Measurements from ENCODE around the gene MAP7. TPM values are rescaled to one million over a fixed set of nuclear protein-coding genes. Genes with fewer than 3 reads are reported as not detected.

MAP7 gene
- total RNA-seq, 2 experiments from 2014 or later, result 0.45 to 0.49 TPM

- ATAC-seq (ENCODE audit: poor library complexity), result no peak
- TF ChIP-seq, protein P1, sequence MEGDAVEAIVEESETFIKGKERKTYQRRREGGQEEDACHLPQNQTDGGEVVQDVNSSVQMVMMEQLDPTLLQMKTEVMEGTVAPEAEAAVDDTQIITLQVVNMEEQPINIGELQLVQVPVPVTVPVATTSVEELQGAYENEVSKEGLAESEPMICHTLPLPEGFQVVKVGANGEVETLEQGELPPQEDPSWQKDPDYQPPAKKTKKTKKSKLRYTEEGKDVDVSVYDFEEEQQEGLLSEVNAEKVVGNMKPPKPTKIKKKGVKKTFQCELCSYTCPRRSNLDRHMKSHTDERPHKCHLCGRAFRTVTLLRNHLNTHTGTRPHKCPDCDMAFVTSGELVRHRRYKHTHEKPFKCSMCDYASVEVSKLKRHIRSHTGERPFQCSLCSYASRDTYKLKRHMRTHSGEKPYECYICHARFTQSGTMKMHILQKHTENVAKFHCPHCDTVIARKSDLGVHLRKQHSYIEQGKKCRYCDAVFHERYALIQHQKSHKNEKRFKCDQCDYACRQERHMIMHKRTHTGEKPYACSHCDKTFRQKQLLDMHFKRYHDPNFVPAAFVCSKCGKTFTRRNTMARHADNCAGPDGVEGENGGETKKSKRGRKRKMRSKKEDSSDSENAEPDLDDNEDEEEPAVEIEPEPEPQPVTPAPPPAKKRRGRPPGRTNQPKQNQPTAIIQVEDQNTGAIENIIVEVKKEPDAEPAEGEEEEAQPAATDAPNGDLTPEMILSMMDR (IDR thresholded peaks at IDR 0.05), result no peak
- CTCF ChIA-PET, result no interaction called here
- H3K27me3 Mint-ChIP-seq, result no peaks in the 10 kb centered on the region
- no peak overlapping the region for H3K27ac ChIP-seq (ENCODE audit: low read depth in 1 of 2, low read length in 2 of 2)
- intact Hi-C loops (cut with DNase I, micrococcal nuclease), result no loop called here
- POLR2A ChIA-PET, result no interaction called here
- DNase-seq, result no peak
- no peaks in the 10 kb centered on the region for H3K36me3 ChIP-seq (ENCODE audit: insufficient read depth, low read length)
- H3K27ac Mint-ChIP-seq, result no peak overlapping the region
- no peaks in the 10 kb centered on the region for H3K4me1 ChIP-seq (ENCODE audit: insufficient read depth, low read length)
- H3K36me3 Mint-ChIP-seq (ENCODE audit: low read depth), result no peaks in the 10 kb centered on the region
- H3K9me3 Mint-ChIP-seq, result no peaks in the 10 kb centered on the region
- H3K4me1 Mint-ChIP-seq (ENCODE audit: low read depth), result no peaks in the 10 kb centered on the region
- H3K9me3 ChIP-seq (ENCODE audit: control insufficient read depth in 1 of 2, insufficient read depth in 1 of 2, low read length in 2 of 2), result no peaks in the 10 kb centered on the region
- H3K4me3 Mint-ChIP-seq, result no peak overlapping the region
- no peak overlapping the region for H3K4me3 ChIP-seq (ENCODE audit: low read length)
- H3K27me3 ChIP-seq (ENCODE audit: control insufficient read depth in 1 of 2, insufficient read depth in 2 of 2, low read length in 2 of 2), result no peaks in the 10 kb centered on the region
Measured at GRCh38 chr6:136440203-136440602, 110.0 kb downstream of the MAP7 start.

- Histone ChIP-seq H3K27me3 (ENCODE audit: control insufficient read depth in 1 of 2, insufficient read depth in 2 of 2, low read length in 2 of 2) (no peaks in the 10 kb centered on the region), H3K36me3 (ENCODE audit: insufficient read depth, low read length) (no peaks in the 10 kb centered on the region), H3K9me3 (ENCODE audit: control insufficient read depth in 1 of 2, insufficient read depth in 1 of 2, low read length in 2 of 2) (no peaks in the 10 kb centered on the region), H3K4me1 (ENCODE audit: insufficient read depth, low read length) (no peaks in the 10 kb centered on the region), H3K4me3 (ENCODE audit: low read length) (no peak overlapping the region), H3K27ac (ENCODE audit: low read depth in 1 of 2, low read length in 2 of 2) (no peak overlapping the region)
- ATAC-seq (ENCODE audit: poor library complexity), result no peak
- Mint-ChIP-seq H3K9me3 (no peaks in the 10 kb centered on the region), H3K27me3 (no peaks in the 10 kb centered on the region), H3K36me3 (ENCODE audit: low read depth) (no peaks in the 10 kb centered on the region), H3K27ac (no peak overlapping the region), H3K4me3 (no peak overlapping the region), H3K4me1 (ENCODE audit: low read depth) (no peaks in the 10 kb centered on the region)
- CTCF ChIA-PET, result no interaction called here
- intact Hi-C loops (cut with DNase I, micrococcal nuclease), result no loop called here
- TF ChIP-seq, protein P1 (IDR thresholded peaks at IDR 0.05), result no peak
- POLR2A ChIA-PET, result no interaction called here
- DNase-seq, result no peak
Measured at GRCh38 chr6:136439514-136440190, 110.6 kb downstream of the MAP7 start.

DNA sequence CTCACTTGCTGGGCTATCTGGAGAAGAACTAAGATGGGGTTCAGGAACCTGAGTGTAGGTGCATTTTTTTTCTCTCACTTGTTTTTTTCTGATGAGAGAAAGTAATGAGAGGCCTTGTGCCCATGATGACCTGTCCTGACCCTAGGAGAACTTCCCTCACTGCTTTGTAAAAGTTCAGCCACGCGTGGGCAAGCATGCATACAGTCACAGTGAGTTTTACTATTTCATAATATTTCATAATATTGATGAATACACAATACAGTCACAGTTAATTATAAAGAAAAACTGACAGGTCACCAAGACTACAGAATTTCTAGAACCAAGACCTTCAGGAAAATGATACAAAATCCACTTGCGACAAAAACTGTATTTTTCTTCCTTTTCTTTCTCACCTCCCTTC, 111.8 kb downstream of the MAP7 start:
- H3K4me3 ChIP-seq (ENCODE audit: low read length), result no peak overlapping the region
- no peak for ATAC-seq (ENCODE audit: poor library complexity)
- no peaks in the 10 kb centered on the region for H3K36me3 ChIP-seq (ENCODE audit: insufficient read depth, low read length)
- no peaks in the 10 kb centered on the region for H3K36me3 Mint-ChIP-seq (ENCODE audit: low read depth)
- H3K27me3 Mint-ChIP-seq, result no peaks in the 10 kb centered on the region
- H3K27ac ChIP-seq (ENCODE audit: low read depth in 1 of 2, low read length in 2 of 2), result no peak overlapping the region
- TF ChIP-seq, protein P1 (IDR thresholded peaks at IDR 0.05), result no peak
- no peaks in the 10 kb centered on the region for H3K4me1 Mint-ChIP-seq (ENCODE audit: low read depth)
- CTCF ChIA-PET, result no interaction called here
- no peaks in the 10 kb centered on the region for H3K9me3 Mint-ChIP-seq
- POLR2A ChIA-PET, result no interaction called here
- intact Hi-C loops (cut with DNase I, micrococcal nuclease), result no loop called here
- no peak overlapping the region for H3K4me3 Mint-ChIP-seq
- H3K4me1 ChIP-seq (ENCODE audit: insufficient read depth, low read length), result no peaks in the 10 kb centered on the region
- no peak overlapping the region for H3K27ac Mint-ChIP-seq
- no peak for DNase-seq
- H3K27me3 ChIP-seq (ENCODE audit: control insufficient read depth in 1 of 2, insufficient read depth in 2 of 2, low read length in 2 of 2), result no peaks in the 10 kb centered on the region
- H3K9me3 ChIP-seq (ENCODE audit: control insufficient read depth in 1 of 2, insufficient read depth in 1 of 2, low read length in 2 of 2), result no peaks in the 10 kb centered on the region

Data from CD4-positive, alpha-beta T cell (primary cell).